ENCODE measurements around the gene NSMCE1. TPM values are rescaled to one million over a fixed set of nuclear protein-coding genes. Genes with fewer than 3 reads are reported as not detected.
"Not testable (repeated sequence)": the region's sequence is repeated elsewhere in the genome, so short reads cannot be mapped to it uniquely, and the experiment has no call there.

The NSMCE1 gene
- total RNA-seq, 1 donor: 29.5 TPM

DNA sequence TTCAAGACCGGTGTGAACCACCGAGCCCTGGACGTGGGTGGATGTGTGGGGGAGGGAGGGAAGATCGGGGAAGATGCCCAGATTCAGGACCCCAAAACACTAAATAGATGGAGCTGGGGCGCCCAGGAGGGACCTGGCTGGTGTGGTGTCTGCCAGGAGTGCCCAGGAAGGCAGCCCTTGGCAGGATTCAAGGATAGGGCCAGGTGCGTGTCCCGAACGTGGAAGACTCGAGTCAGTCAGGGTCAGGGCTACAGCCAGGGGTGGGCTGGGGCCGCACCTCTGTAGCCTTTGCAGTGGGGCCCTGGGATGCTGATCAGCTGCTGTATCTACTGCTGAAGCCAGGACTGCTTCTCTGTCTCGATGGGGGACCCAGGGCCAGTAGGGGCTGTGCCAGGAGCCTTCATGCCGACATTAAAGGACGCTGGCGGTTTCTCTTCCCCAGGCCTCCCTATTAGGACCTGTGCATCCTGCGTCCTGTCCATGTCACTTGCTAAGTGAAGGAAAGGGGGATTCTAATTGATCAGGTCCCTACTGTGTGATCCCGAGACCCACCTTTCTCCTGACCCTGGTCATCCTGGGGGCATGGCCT, 52.2 kb downstream of the NSMCE1 start:
- no peak overlapping the region for H3K4me3 ChIP-seq (ENCODE audit: low read length)
- H3K9me3 ChIP-seq (ENCODE audit: low read depth, low read length): no peaks in the 10 kb centered on the region
- H3K27me3 ChIP-seq (ENCODE audit: insufficient read depth, low read length): no peaks in the 10 kb centered on the region
- H3K4me1 ChIP-seq (ENCODE audit: insufficient read depth, low read length): no peaks in the 10 kb centered on the region

DNA sequence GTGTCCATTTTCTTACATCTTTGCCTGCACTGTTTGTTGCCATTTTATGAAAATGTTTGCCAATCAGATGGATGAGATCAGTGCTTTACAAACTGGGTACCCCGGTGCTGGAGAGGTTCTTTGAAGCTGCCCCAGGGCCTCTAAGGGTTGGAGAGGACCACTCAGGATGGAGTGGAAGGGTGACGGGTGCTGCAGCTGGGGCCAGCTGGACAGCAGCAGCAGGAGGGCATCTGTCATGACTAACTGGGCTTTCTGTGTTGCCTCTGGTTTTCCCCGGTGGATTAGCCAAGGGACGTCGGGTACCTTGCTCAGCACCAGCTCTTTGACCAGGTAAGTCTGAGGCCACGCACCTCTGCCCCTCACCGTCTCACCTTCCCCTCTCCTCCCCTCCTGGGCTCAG, 52.9 kb downstream of the NSMCE1 start:
- Histone ChIP-seq H3K9me3 (ENCODE audit: low read depth, low read length) (no peaks in the 10 kb centered on the region), H3K27me3 (ENCODE audit: insufficient read depth, low read length) (no peaks in the 10 kb centered on the region), H3K4me1 (ENCODE audit: insufficient read depth, low read length) (no peaks in the 10 kb centered on the region), H3K4me3 (ENCODE audit: low read length) (no peak overlapping the region)

DNA sequence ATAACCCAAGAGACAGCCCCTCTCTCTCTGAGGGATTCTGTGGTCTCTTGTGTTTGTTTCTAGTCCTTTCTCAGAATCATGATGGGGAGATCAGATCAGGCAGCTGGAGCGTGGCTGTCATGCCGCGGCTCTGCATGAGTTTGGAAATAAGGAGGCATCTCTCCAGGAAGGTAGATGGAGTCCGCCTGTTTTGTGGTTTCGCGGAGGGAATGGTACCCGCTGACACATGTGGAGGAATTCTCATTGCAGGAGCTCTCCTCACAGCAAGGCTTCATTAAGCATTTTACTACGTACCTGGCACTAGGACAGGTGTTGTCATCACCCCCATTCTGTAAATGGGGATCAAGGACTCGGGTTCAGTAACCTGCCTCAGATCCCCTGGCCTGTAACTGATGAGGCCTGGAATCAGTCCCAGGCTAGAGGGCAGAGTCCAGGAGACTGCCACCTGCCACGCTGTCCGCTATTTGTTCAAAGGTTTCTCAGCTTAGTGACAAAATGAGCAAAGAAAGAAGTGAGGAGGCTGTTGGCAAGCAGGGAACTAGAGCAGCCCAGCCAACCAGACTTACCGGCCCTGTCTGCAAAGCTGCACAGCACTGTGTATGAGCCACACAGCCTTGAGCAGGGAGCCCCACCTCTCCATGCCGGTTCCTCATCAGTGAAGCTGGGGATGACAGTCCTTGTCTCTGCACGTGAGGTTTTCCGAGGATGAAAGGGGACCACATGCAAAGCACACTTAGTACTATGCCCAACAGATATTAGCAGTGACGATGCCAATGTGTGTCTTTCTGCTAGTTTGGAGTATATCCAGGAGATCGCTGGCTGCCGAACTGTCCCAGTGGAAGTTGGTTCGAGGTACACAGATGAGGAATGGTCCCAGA, 54.2 kb downstream of the NSMCE1 start:
- Histone ChIP-seq H3K4me3 (ENCODE audit: low read length) (no peak overlapping the region), H3K27me3 (ENCODE audit: insufficient read depth, low read length) (no peaks in the 10 kb centered on the region), H3K4me1 (ENCODE audit: insufficient read depth, low read length) (no peaks in the 10 kb centered on the region), H3K9me3 (ENCODE audit: low read depth, low read length) (no peaks in the 10 kb centered on the region)

GRCh38 chr16:27211026-27211425, 57.5 kb downstream of the NSMCE1 start:
- no peaks in the 10 kb centered on the region for H3K4me1 ChIP-seq (ENCODE audit: insufficient read depth, low read length)
- H3K9me3 ChIP-seq (ENCODE audit: low read depth, low read length): no peaks in the 10 kb centered on the region
- no peaks in the 10 kb centered on the region for H3K27me3 ChIP-seq (ENCODE audit: insufficient read depth, low read length)

DNA sequence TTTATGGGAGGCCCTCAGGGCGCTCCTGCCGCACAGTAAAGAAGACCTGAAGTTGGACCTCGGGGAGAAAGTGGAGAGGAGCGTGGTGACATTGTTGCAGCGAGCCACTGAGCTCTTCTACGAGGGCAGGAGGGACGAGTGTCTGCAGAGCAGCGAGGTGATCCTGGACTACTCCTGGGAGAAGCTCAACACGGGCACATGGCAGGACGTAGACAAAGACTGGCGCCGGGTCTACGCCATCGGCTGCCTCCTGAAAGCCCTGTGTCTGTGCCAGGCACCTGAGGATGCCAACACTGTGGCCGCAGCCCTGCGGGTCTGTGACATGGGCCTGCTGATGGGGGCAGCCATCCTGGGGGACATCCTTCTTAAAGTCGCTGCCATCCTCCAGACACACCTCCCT, 58.4 kb downstream of the NSMCE1 start:
- no peaks in the 10 kb centered on the region for H3K9me3 ChIP-seq (ENCODE audit: low read depth, low read length)
- H3K4me1 ChIP-seq (ENCODE audit: insufficient read depth, low read length): peaks cover 4% of the 10 kb centered on the region
- no peak overlapping the region for H3K4me3 ChIP-seq (ENCODE audit: low read length)
- no peaks in the 10 kb centered on the region for H3K27me3 ChIP-seq (ENCODE audit: insufficient read depth, low read length)

More at GRCh38 chr16:27211026-27211425, 57.5 kb downstream of the NSMCE1 start:
- H3K4me3 ChIP-seq (ENCODE audit: low read length): no peak overlapping the region

- Histone ChIP-seq H3K4me3 (ENCODE audit: low read length) (no peak overlapping the region), H3K4me1 (ENCODE audit: insufficient read depth, low read length) (peaks cover 10% of the 10 kb centered on the region), H3K27me3 (ENCODE audit: insufficient read depth, low read length) (no peaks in the 10 kb centered on the region), H3K9me3 (ENCODE audit: low read depth, low read length) (no peaks in the 10 kb centered on the region)
These were observed 59.0 kb downstream of the NSMCE1 start for GRCh38 chr16:27209591-27209990.

- H3K9me3 ChIP-seq (ENCODE audit: low read depth, low read length): no peaks in the 10 kb centered on the region
- H3K27me3 ChIP-seq (ENCODE audit: insufficient read depth, low read length): no peaks in the 10 kb centered on the region
- peaks cover 16% of the 10 kb centered on the region for H3K4me1 ChIP-seq (ENCODE audit: insufficient read depth, low read length)
- H3K4me3 ChIP-seq (ENCODE audit: low read length): no peak overlapping the region
These were observed 59.8 kb downstream of the NSMCE1 start for GRCh38 chr16:27208796-27209195.

DNA sequence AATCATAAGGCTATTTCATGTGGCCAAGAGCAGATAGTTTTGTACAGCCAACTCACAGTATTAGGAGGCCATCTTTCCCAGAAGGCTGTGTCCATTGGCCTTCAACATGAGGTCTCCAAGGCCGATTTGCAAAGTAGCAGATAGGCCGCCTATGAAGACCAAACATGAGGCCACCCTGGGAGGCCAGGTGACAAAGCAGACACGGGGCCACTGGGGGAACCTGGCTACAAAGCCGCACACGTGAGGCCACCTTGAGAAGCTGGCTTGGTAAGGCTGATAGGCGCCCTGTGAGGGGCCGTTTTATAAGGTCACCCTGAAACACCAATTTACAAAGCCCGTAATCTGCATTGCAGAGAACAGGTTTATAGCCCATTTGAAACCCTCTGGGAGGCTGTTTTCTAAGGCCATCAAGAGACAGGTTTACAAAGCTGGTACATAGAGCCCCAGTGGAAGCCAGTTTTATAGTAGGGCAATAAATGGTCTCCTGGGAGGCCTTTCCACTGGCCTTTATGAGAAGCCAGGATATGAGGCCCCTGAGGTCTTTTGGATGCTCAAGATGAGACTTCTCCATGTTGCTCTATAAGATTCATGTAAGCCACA, 60.4 kb downstream of the NSMCE1 start:
- Histone ChIP-seq H3K27me3 (ENCODE audit: insufficient read depth, low read length) (no peaks in the 10 kb centered on the region), H3K4me1 (ENCODE audit: insufficient read depth, low read length) (peaks cover 16% of the 10 kb centered on the region), H3K4me3 (ENCODE audit: low read length) (no peak overlapping the region), H3K9me3 (ENCODE audit: low read depth, low read length) (no peaks in the 10 kb centered on the region)

- H3K4me1 ChIP-seq (ENCODE audit: insufficient read depth, low read length): peaks cover 22% of the 10 kb centered on the region
- not testable (repeated sequence) for H3K4me3 ChIP-seq (ENCODE audit: low read length); H3K27me3 ChIP-seq (ENCODE audit: insufficient read depth, low read length); H3K9me3 ChIP-seq (ENCODE audit: low read depth, low read length)
These were observed 61.5 kb downstream of the NSMCE1 start for GRCh38 chr16:27207121-27207520.

DNA sequence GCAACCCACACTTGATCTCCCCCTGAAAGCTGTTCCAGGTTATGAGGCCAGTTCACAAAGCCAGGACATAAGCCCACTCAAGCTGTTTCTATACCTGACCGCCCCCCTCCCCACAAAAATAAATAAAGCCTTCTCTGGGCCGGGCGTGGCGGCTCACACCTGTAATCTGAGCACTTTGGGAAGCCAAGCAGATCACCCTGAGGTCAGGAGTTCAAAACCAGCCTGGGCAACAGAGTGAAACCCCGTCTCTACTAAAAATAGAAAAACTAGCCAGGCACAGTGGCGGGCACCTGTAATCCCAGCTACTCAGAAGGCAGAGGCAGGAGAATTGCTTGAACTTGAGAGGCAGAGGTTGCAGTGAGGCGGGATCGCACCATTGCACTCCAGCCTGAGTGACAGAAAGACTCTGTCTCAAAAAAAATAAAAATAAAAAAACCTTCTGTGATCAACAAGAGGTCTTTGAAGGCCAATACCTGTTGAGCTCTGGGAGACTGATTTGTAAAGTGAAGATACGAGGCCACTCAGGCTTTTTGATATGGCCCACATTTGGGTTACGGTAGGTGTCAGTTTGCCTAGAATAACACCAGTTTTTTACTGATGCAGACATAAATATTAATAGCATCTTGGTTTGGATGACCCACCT, 63.0 kb downstream of the NSMCE1 start:
- Histone ChIP-seq H3K27me3 (ENCODE audit: insufficient read depth, low read length) (no peaks in the 10 kb centered on the region), H3K4me1 (ENCODE audit: insufficient read depth, low read length) (peaks cover 30% of the 10 kb centered on the region), H3K9me3 (ENCODE audit: low read depth, low read length) (no peaks in the 10 kb centered on the region), H3K4me3 (ENCODE audit: low read length) (no peak overlapping the region)

DNA sequence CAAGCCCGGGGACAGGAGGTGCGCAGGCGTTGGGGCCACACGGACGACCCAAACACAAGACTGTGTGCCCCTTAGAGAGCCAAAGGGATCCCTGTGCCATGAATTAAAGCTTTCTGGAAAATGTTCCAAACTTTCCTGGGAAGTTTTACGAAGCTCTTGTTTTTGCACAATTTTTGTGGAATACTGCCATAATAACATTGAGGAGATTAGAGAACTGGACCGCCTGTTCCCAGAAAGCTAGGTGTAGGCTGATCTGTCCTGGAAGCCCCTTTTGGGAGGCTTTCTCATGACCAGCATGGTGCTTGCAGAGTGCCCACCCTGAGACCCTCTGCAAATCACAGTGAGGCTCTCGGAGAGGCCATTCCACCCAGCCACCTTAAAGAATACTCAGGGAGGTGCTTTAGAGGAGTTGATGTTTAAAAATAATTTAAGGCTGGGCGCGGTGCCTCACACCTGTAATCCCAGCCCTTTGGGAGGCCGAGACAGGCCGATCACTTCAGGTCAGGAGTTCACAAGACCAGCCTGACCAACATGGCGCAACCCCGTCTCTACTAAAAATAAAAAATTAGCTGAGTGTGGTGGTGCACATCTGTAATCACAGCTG, 64.2 kb downstream of the NSMCE1 start:
- Histone ChIP-seq H3K4me1 (ENCODE audit: insufficient read depth, low read length) (peaks cover 39% of the 10 kb centered on the region), H3K27me3 (ENCODE audit: insufficient read depth, low read length) (no peaks in the 10 kb centered on the region), H3K4me3 (ENCODE audit: low read length) (peak overlapping the region; percentile 53), H3K9me3 (ENCODE audit: low read depth, low read length) (no peaks in the 10 kb centered on the region)

GRCh38 chr16:27203507-27204311, 64.9 kb downstream of the NSMCE1 start, which contains the start of gene KDM8:
TSS of gene KDM8 (plus strand) at chr16:27203526. CDS start at chr16:27210124, 6,598 bp downstream.
- H3K4me1 ChIP-seq (ENCODE audit: insufficient read depth, low read length): peaks cover 46% of the 10 kb centered on the region

GRCh38 chr16:27202923-27203506, 65.6 kb downstream of the NSMCE1 start:
- Histone ChIP-seq H3K9me3 (ENCODE audit: low read depth, low read length) (no peaks in the 10 kb centered on the region), H3K27me3 (ENCODE audit: insufficient read depth, low read length) (no peaks in the 10 kb centered on the region), H3K4me3 (ENCODE audit: low read length) (peak overlapping the region; percentile 53), H3K4me1 (ENCODE audit: insufficient read depth, low read length) (peaks cover 51% of the 10 kb centered on the region)

More at GRCh38 chr16:27203507-27204311, 64.9 kb downstream of the NSMCE1 start, which contains the start of gene KDM8:
- H3K9me3 ChIP-seq (ENCODE audit: low read depth, low read length): no peaks in the 10 kb centered on the region
- no peaks in the 10 kb centered on the region for H3K27me3 ChIP-seq (ENCODE audit: insufficient read depth, low read length)
- peak within 1 kb of the TSS; percentile 53 for H3K4me3 ChIP-seq (ENCODE audit: low read length)

DNA sequence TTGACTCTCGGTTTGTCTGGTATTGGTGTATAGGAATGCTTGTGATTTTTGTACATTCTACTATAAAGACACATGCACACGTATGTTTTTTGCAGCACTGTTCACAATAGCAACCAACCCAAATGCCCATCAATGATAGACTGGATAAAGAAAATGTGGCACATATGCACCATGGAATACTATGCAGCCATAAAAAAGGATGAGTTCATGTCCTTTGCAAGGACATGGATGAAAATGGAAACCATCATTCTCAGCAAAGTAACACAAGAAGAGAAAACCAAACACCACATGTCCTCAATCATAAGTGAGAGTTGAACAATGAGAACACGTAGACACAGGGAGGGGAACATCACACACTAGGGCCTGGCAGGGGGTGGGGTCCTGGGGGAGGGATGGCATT, 67.7 kb downstream of the NSMCE1 start:
- H3K4me1 ChIP-seq (ENCODE audit: insufficient read depth, low read length): peaks cover 65% of the 10 kb centered on the region
- H3K9me3 ChIP-seq (ENCODE audit: low read depth, low read length); H3K27me3 ChIP-seq (ENCODE audit: insufficient read depth, low read length); H3K4me3 ChIP-seq (ENCODE audit: low read length): not testable (repeated sequence)

All from mononuclear cell (primary cell).